GM23338 (cell line): ENCODE data around the gene LRRC57. TPM values are rescaled to one million over a fixed set of nuclear protein-coding genes. Genes with fewer than 3 reads are reported as not detected.

ENCODE experiments used
- ATAC-seq: fragments of 200-7000 bp; cut with Tn5 transposase; 3 replicates; pipeline ENCODE4 v1.9.1; 2020
- DNase-seq: peaks from one replicate; pipeline ENCODE4 v3.0.0-alpha.2; 2015; ENCODE audit warnings: low spot score
- H2AFZ ChIP-seq: fragments of 200-600 bp; sonication (generic); 2 replicates; pipeline ENCODE4 v1.8.0; 2016; ENCODE audit warnings: antibody characterized with exemption, mild to moderate bottlenecking, moderate library complexity
- H3F3A ChIP-seq: fragments of 200-600 bp; sonication (generic); replicated peaks from 2 replicates; pipeline ENCODE4 v1.8.0; 2017; ENCODE audit warnings: antibody characterized with exemption, mixed run types, low read depth
- H3K27ac ChIP-seq: fragments of 200-600 bp; sonication (generic); 2 replicates; pipeline ENCODE4 v1.6.1; 2016; ENCODE audit warnings: low read depth
- H3K27me3 ChIP-seq: fragments of 200-600 bp; sonication (generic); 2 replicates; pipeline ENCODE4 v1.8.0; 2016; ENCODE audit warnings: mild to moderate bottlenecking, mixed run types, moderate library complexity; ENCODE audit not compliant: insufficient read depth
- H3K36me3 ChIP-seq: fragments of 200-600 bp; sonication (generic); 2 replicates; pipeline ENCODE4 v1.8.0; 2016; ENCODE audit warnings: mild to moderate bottlenecking; ENCODE audit not compliant: insufficient read depth
- H3K4me1 ChIP-seq: fragments of 200-600 bp; sonication (generic); 2 replicates; pipeline ENCODE4 v1.8.0; 2016; ENCODE audit warnings: mild to moderate bottlenecking, moderate library complexity; ENCODE audit not compliant: insufficient read depth
- H3K4me2 ChIP-seq: fragments of 200-600 bp; sonication (generic); 2 replicates; pipeline ENCODE4 v1.7.1; 2017; ENCODE audit warnings: mixed run types
- H3K4me3 ChIP-seq: fragments of 200-600 bp; sonication (generic); 2 replicates; pipeline ENCODE4 v1.6.1; 2016; ENCODE audit warnings: mixed run types
- H3K79me2 ChIP-seq: fragments of 200-600 bp; sonication (generic); replicated peaks from 2 replicates; pipeline ENCODE4 v1.8.0; 2017; ENCODE audit warnings: mild to moderate bottlenecking; ENCODE audit not compliant: insufficient read depth
- H3K9me2 ChIP-seq: fragments of 200-600 bp; sonication (generic); 2 replicates; pipeline ENCODE4 v1.8.0; 2017; ENCODE audit not compliant: insufficient read depth
- H4K20me1 ChIP-seq: fragments of 200-600 bp; sonication (generic); replicated peaks from 2 replicates; pipeline ENCODE4 v1.8.0; 2017; ENCODE audit warnings: mild to moderate bottlenecking; ENCODE audit not compliant: insufficient read depth
- H3K27ac Mint-ChIP-seq: 2 replicates; pipeline ENCODE4 v1.8.0; 2020; ENCODE audit warnings: inconsistent platforms, mild to moderate bottlenecking, moderate library complexity, mixed read lengths
- H3K27me3 Mint-ChIP-seq: 3 replicates; pipeline ENCODE4 v1.8.0; 2022; ENCODE audit warnings: low read depth, mild to moderate bottlenecking, moderate library complexity, mixed read lengths, inconsistent platforms; ENCODE audit not compliant: insufficient read depth, poor library complexity
- H3K36me3 Mint-ChIP-seq: 3 replicates; pipeline ENCODE4 v1.8.0; 2021; ENCODE audit warnings: low read depth, mild to moderate bottlenecking, inconsistent platforms, moderate library complexity, mixed read lengths
- H3K4me1 Mint-ChIP-seq: 3 replicates; pipeline ENCODE4 v1.8.0; 2020; ENCODE audit warnings: mild to moderate bottlenecking, inconsistent platforms, mixed read lengths
- H3K4me3 Mint-ChIP-seq: 3 replicates; pipeline ENCODE4 v1.8.0; 2021; ENCODE audit warnings: moderate library complexity, mild to moderate bottlenecking, inconsistent platforms, mixed read lengths
- H3K9me3 Mint-ChIP-seq: 3 replicates; pipeline ENCODE4 v1.8.0; 2020; ENCODE audit warnings: moderate library complexity, mild to moderate bottlenecking, inconsistent platforms, mixed read lengths
- CREB1 ChIP-seq: fragments of 250-450 bp; sonication (Bioruptor Pico); IDR thresholded peaks from 2 replicates; pipeline ENCODE4 v1.5.0; 2020; ENCODE audit warnings: low read depth, mild to moderate bottlenecking, moderate library complexity
- CTCF ChIP-seq, 2 experiments: fragments of 200-600 bp in 1 of 2; sonication (generic) in 1 of 2; conservative IDR thresholded peaks; 2 replicates each; pipeline versions ENCODE4 v1.5.1 to v1.6.1; 2016 to 2017; ENCODE audit warnings: antibody characterized with exemption in 2 of 2, low read depth in 2 of 2, mild to moderate bottlenecking in 2 of 2, moderate library complexity in 1 of 2
- ETS1 ChIP-seq: IDR thresholded peaks from 2 replicates; pipeline ENCODE4 v1.6.1; 2016; ENCODE audit warnings: antibody characterized with exemption
- EZH2 ChIP-seq: fragments of 200-600 bp; sonication (generic); IDR thresholded peaks from one replicate; pipeline ENCODE4 v1.8.0; 2017; ENCODE audit warnings: antibody characterized with exemption, mild to moderate bottlenecking, low read depth; ENCODE audit not compliant: unreplicated experiment
- EZH2phosphoT487 ChIP-seq: fragments of 200-600 bp; sonication (generic); IDR thresholded peaks from one replicate; pipeline ENCODE4 v1.8.1; 2018; ENCODE audit warnings: antibody characterized with exemption; ENCODE audit not compliant: unreplicated experiment
- NANOG ChIP-seq: IDR thresholded peaks from 2 replicates; pipeline ENCODE4 v1.6.1; 2016; ENCODE audit warnings: antibody characterized with exemption, borderline replicate concordance
- POLR2AphosphoS5 ChIP-seq: IDR thresholded peaks from 2 replicates; pipeline ENCODE4 v1.6.1; 2016; ENCODE audit warnings: antibody characterized with exemption, low read depth
- REST ChIP-seq: IDR thresholded peaks from one replicate; pipeline ENCODE4 v1.6.1; 2018; ENCODE audit warnings: antibody characterized with exemption; ENCODE audit not compliant: unreplicated experiment
- STAT1 ChIP-seq: IDR thresholded peaks from one replicate; pipeline ENCODE4 v1.6.1; 2016; ENCODE audit warnings: antibody characterized with exemption; ENCODE audit not compliant: unreplicated experiment
- ZNF114 ChIP-seq: fragments of 250-450 bp; sonication (Bioruptor Pico); IDR thresholded peaks from 2 replicates; pipeline ENCODE4 v1.5.0; 2020; ENCODE audit warnings: mild to moderate bottlenecking, moderate library complexity
- ZNF331 ChIP-seq: fragments of 250-450 bp; sonication (Bioruptor Pico); IDR thresholded peaks from 2 replicates; pipeline ENCODE4 v1.5.0; 2020; ENCODE audit warnings: low read depth, mild to moderate bottlenecking, moderate library complexity
- polyA plus RNA-seq: library from polyadenylated mRNA; unstranded; fragments of >200 nt; fragmentation: Nextera tagmentation; extraction: Ambion mirVana; gene quantifications from 2 replicates; pipeline ENCODE4 v1.2.1, GENCODE V29; 2016
- total RNA-seq: library from RNA; depleted of rRNA; stranded (reverse); fragments of >200 nt; shearing (Covaris generic); gene quantifications from 2 replicates; pipeline ENCODE4 v1.2.3, GENCODE V29; 2014

LRRC57 gene
- total and polyA plus RNA-seq, 2 experiments from 2014 or later: 5.4 to 9.0 TPM

GRCh38 chr15:42523331-42523730, 25.3 kb downstream of the LRRC57 start (continued):
- no peak for TF ChIP-seq ETS1
- no peak for TF ChIP-seq CTCF (conservative IDR thresholded peaks at IDR 0.05; ENCODE audit: low read depth in 2 of 2)
- TF ChIP-seq ZNF114: no peak
- no peak for TF ChIP-seq POLR2AphosphoS5
- TF ChIP-seq CREB1 (CRISPR knock-in tag): no peak

- no peaks in the 10 kb centered on the region for H3K9me3 Mint-ChIP-seq
- peaks cover 27% of the 10 kb centered on the region for H3K36me3 Mint-ChIP-seq
- Histone ChIP-seq H3K79me2 (peaks cover 28% of the 10 kb centered on the region), H2AFZ (no peak overlapping the region), H3K27ac (no peak overlapping the region), H3F3A (no peaks in the 10 kb centered on the region), H3K4me3 (no peak overlapping the region), H4K20me1 (peaks cover 16% of the 10 kb centered on the region), H3K36me3 (peaks cover 15% of the 10 kb centered on the region; the same call in 1 of the 2 replicates), H3K4me1 (no peaks in the 10 kb centered on the region), H3K27me3 (no peaks in the 10 kb centered on the region), H3K4me2 (no peak overlapping the region), H3K9me2 (no peaks in the 10 kb centered on the region)
- H3K4me3 Mint-ChIP-seq: no peak overlapping the region
- no peaks in the 10 kb centered on the region for H3K4me1 Mint-ChIP-seq
- peaks cover 4% of the 10 kb centered on the region for H3K27me3 Mint-ChIP-seq
- no peak overlapping the region for H3K27ac Mint-ChIP-seq
- DNase-seq (no peak), ATAC-seq (no peak)
- TF ChIP-seq ZNF331 (CRISPR knock-in tag) (no peak), CREB1 (CRISPR knock-in tag) (no peak), NANOG (no peak), ETS1 (no peak), CTCF (conservative IDR thresholded peaks at IDR 0.05; ENCODE audit: low read depth in 2 of 2) (no peak), ZNF114 (no peak), EZH2phosphoT487 (no peak), STAT1 (no peak), EZH2 (no peak), REST (no peak)
These were observed 37.6 kb downstream of the LRRC57 start for GRCh38 chr15:42511007-42511391.
